Activated T-cell treated with anti-CD3 and anti-CD28 coated beads, Interleukin-2, amount 50 U/mL, for 4 hours (primary cell): ENCODE measurements around the gene SMC2. TPM values are rescaled to one million over a fixed set of nuclear protein-coding genes. Genes with fewer than 3 reads are reported as not detected.

Experiments used
- ATAC-seq, 2 donors: fragments of 200-7000 bp; cut with Tn5 transposase; one replicate each; pipeline ENCODE4 v1.10.0; 2021
- DNase-seq: peaks from one replicate; pipeline ENCODE4 v3.0.0-alpha.2; 2020
- H3K27me3 Mint-ChIP-seq: one replicate; pipeline ENCODE4 v1.8.0; 2021; ENCODE audit warnings: low read depth, mixed read lengths
- H3K36me3 Mint-ChIP-seq: one replicate; pipeline ENCODE4 v1.8.0; 2022; ENCODE audit warnings: mixed read lengths; ENCODE audit not compliant: insufficient read depth
- H3K4me1 Mint-ChIP-seq: one replicate; pipeline ENCODE4 v1.8.0; 2021; ENCODE audit warnings: low read depth, mixed read lengths
- H3K4me3 Mint-ChIP-seq: one replicate; pipeline ENCODE4 v1.8.0; 2021; ENCODE audit warnings: mild to moderate bottlenecking, moderate library complexity, mixed read lengths
- H3K9me3 Mint-ChIP-seq: one replicate; pipeline ENCODE4 v1.8.0; 2021; ENCODE audit warnings: mixed read lengths
- total RNA-seq, 3 donors: library from RNA; stranded (reverse); gene quantifications; one replicate each; pipeline ENCODE4 v1.2.1, GENCODE V29; 2021

Gene SMC2
- total RNA-seq = 10 to 100 TPM; 29.3 to 39.2 (median 37.9) TPM

- H3K36me3 Mint-ChIP-seq = peaks cover 1% of the 10 kb centered on the region
- DNase-seq (peak; percentile 87), ATAC-seq (peak; percentile 96)
- peak within 1 kb of the TSS; percentile 99 for H3K4me3 Mint-ChIP-seq
- H3K27me3 Mint-ChIP-seq = no peaks in the 10 kb centered on the region
- peaks cover 37% of the 10 kb centered on the region for H3K4me1 Mint-ChIP-seq
- H3K9me3 Mint-ChIP-seq = no peaks in the 10 kb centered on the region
Measured at GRCh38 chr9:104093647-104094533, at the start of gene SMC2. Gene SMC2, plus strand, starts transcription at chr9:104094309. Its CDS starts 1,076 bp downstream, at chr9:104095385.

GRCh38 chr9:104068546-104068945 is 25.6 kb upstream of the SMC2 start:
- no peaks in the 10 kb centered on the region for H3K9me3 Mint-ChIP-seq
- no peaks in the 10 kb centered on the region for H3K27me3 Mint-ChIP-seq
- no peaks in the 10 kb centered on the region for H3K36me3 Mint-ChIP-seq

GRCh38 chr9:104069288-104069687 is 24.8 kb upstream of the SMC2 start:
- no peaks in the 10 kb centered on the region for H3K9me3 Mint-ChIP-seq
- no peaks in the 10 kb centered on the region for H3K27me3 Mint-ChIP-seq
- H3K4me3 Mint-ChIP-seq = no peak overlapping the region
- no peaks in the 10 kb centered on the region for H3K4me1 Mint-ChIP-seq
- DNase-seq = no peak
- ATAC-seq = no peak
- H3K36me3 Mint-ChIP-seq = no peaks in the 10 kb centered on the region

More at GRCh38 chr9:104068546-104068945, 25.6 kb upstream of the SMC2 start:
- ATAC-seq (no peak), DNase-seq (no peak)
- H3K4me3 Mint-ChIP-seq = no peak overlapping the region
- no peaks in the 10 kb centered on the region for H3K4me1 Mint-ChIP-seq

GRCh38 chr9:104071589-104071988 is 22.5 kb upstream of the SMC2 start:
- Mint-ChIP-seq H3K4me1 (no peaks in the 10 kb centered on the region), H3K4me3 (no peak overlapping the region), H3K9me3 (no peaks in the 10 kb centered on the region), H3K27me3 (peaks cover 8% of the 10 kb centered on the region), H3K36me3 (no peaks in the 10 kb centered on the region)
- DNase-seq (no peak), ATAC-seq (no peak)

- ATAC-seq (no peak), DNase-seq (no peak)
- Mint-ChIP-seq H3K9me3 (no peaks in the 10 kb centered on the region), H3K36me3 (no peaks in the 10 kb centered on the region), H3K4me1 (no peaks in the 10 kb centered on the region), H3K4me3 (no peak overlapping the region), H3K27me3 (peaks cover 15% of the 10 kb centered on the region)
Measured at GRCh38 chr9:104073098-104073769, 20.9 kb upstream of the SMC2 start.

GRCh38 chr9:104073770-104074133 is 20.4 kb upstream of the SMC2 start:
- H3K9me3 Mint-ChIP-seq = no peaks in the 10 kb centered on the region
- H3K4me3 Mint-ChIP-seq = no peak overlapping the region
- no peaks in the 10 kb centered on the region for H3K36me3 Mint-ChIP-seq
- H3K27me3 Mint-ChIP-seq = peaks cover 18% of the 10 kb centered on the region
- no peaks in the 10 kb centered on the region for H3K4me1 Mint-ChIP-seq
- ATAC-seq = no peak
- DNase-seq = no peak

GRCh38 chr9:104074876-104075275 is 19.2 kb upstream of the SMC2 start:
- Mint-ChIP-seq H3K27me3 (peaks cover 23% of the 10 kb centered on the region), H3K4me1 (no peaks in the 10 kb centered on the region), H3K9me3 (no peaks in the 10 kb centered on the region), H3K36me3 (no peaks in the 10 kb centered on the region), H3K4me3 (no peak overlapping the region)
- ATAC-seq (no peak), DNase-seq (no peak)

GRCh38 chr9:104075801-104076753 is 18.0 kb upstream of the SMC2 start:
- Mint-ChIP-seq H3K36me3 (no peaks in the 10 kb centered on the region), H3K4me1 (no peaks in the 10 kb centered on the region), H3K9me3 (peaks cover 1% of the 10 kb centered on the region), H3K27me3 (peaks cover 23% of the 10 kb centered on the region), H3K4me3 (no peak overlapping the region)
- ATAC-seq (no peak), DNase-seq (no peak)

GRCh38 chr9:104078596-104078995 is 15.5 kb upstream of the SMC2 start:
- ATAC-seq = no peak
- no peak overlapping the region for H3K4me3 Mint-ChIP-seq
- H3K4me1 Mint-ChIP-seq = no peaks in the 10 kb centered on the region
- no peak for DNase-seq
- peaks cover 31% of the 10 kb centered on the region for H3K27me3 Mint-ChIP-seq
- peaks cover 8% of the 10 kb centered on the region for H3K9me3 Mint-ChIP-seq
- H3K36me3 Mint-ChIP-seq = no peaks in the 10 kb centered on the region

- no peak overlapping the region for H3K4me3 Mint-ChIP-seq
- no peaks in the 10 kb centered on the region for H3K4me1 Mint-ChIP-seq
- H3K27me3 Mint-ChIP-seq = peaks cover 35% of the 10 kb centered on the region
- no peak for ATAC-seq
- no peaks in the 10 kb centered on the region for H3K36me3 Mint-ChIP-seq
- H3K9me3 Mint-ChIP-seq = peaks cover 8% of the 10 kb centered on the region
- no peak for DNase-seq
Measured at GRCh38 chr9:104080983-104081382, 13.1 kb upstream of the SMC2 start.

- Mint-ChIP-seq H3K4me3 (no peak overlapping the region), H3K27me3 (peaks cover 31% of the 10 kb centered on the region), H3K9me3 (peaks cover 8% of the 10 kb centered on the region), H3K36me3 (no peaks in the 10 kb centered on the region), H3K4me1 (no peaks in the 10 kb centered on the region)
- ATAC-seq (no peak), DNase-seq (no peak)
Measured at GRCh38 chr9:104082168-104082567, 11.9 kb upstream of the SMC2 start.

GRCh38 chr9:104085525-104085924 is 8.6 kb upstream of the SMC2 start:
- no peaks in the 10 kb centered on the region for H3K36me3 Mint-ChIP-seq

GRCh38 chr9:104087894-104088293 is 6.2 kb upstream of the SMC2 start:
- Mint-ChIP-seq H3K9me3 (no peaks in the 10 kb centered on the region), H3K36me3 (no peaks in the 10 kb centered on the region), H3K4me1 (peaks cover 11% of the 10 kb centered on the region), H3K27me3 (peaks cover 16% of the 10 kb centered on the region), H3K4me3 (no peak overlapping the region)
- DNase-seq = no peak
- no peak for ATAC-seq

More at GRCh38 chr9:104085525-104085924, 8.6 kb upstream of the SMC2 start:
- Mint-ChIP-seq H3K27me3 (peaks cover 21% of the 10 kb centered on the region), H3K9me3 (peaks cover 8% of the 10 kb centered on the region), H3K4me3 (no peak overlapping the region), H3K4me1 (no peaks in the 10 kb centered on the region)
- ATAC-seq = no peak
- no peak for DNase-seq

GRCh38 chr9:104088416-104088815 is 5.7 kb upstream of the SMC2 start:
- H3K9me3 Mint-ChIP-seq = no peaks in the 10 kb centered on the region
- no peak for DNase-seq
- H3K4me3 Mint-ChIP-seq = no peak overlapping the region
- no peaks in the 10 kb centered on the region for H3K36me3 Mint-ChIP-seq
- no peak for ATAC-seq
- H3K4me1 Mint-ChIP-seq = peaks cover 15% of the 10 kb centered on the region
- peaks cover 14% of the 10 kb centered on the region for H3K27me3 Mint-ChIP-seq
